Neural progenitor cell (in vitro differentiated cells): ENCODE results near the gene NPHP4.

Source experiments
- EZH2phosphoT487 ChIP-seq: fragments of 200-600 bp; sonication (generic); IDR thresholded peaks from 2 replicates; pipeline ENCODE4 v1.6.1; 2017; ENCODE audit warnings: antibody characterized with exemption
- TF ChIP-seq, protein P1 (sequence below): fragments of 200-600 bp; sonication (generic); IDR thresholded peaks from 2 replicates; pipeline ENCODE4 v1.5.1; 2017; ENCODE audit warnings: antibody characterized with exemption, mild to moderate bottlenecking

DNA sequence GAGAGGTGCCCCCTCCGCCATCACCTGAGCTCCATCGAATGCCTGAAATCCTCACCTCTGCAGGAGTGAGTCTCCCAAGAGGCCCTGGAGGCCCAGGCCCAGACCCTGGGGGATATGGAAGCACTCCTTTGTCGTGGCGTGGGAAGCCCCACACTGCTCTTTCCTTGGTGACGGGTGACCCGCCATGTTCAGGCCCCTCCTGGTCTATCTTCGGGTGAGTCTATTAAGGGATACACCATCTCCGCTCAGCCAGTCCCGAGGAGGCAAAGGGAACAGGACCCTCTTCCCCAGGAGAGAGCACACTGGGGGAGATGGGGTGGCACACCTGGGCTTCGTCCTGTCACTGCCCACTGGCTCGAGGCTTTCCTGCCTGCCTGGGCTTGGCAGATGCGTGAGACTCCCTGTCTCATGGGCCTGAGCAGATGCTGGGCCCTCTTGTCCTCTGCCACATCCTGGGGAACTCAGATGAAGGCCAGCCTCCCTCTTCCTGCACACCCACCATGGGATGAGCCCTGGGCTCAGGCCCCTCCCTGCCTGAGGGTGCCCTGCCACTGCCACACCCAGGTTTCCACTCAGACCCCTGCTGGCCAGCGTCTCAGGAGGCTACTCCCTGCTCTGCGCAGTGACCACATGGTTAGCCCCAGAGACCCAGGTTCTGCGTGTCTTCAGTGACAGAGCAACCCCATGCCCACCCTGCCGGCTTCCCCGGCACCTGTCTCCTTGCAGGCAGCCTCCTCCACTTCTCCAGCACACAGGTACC is 3.8 kb upstream of the NPHP4 start:
- TF ChIP-seq, protein P1, sequence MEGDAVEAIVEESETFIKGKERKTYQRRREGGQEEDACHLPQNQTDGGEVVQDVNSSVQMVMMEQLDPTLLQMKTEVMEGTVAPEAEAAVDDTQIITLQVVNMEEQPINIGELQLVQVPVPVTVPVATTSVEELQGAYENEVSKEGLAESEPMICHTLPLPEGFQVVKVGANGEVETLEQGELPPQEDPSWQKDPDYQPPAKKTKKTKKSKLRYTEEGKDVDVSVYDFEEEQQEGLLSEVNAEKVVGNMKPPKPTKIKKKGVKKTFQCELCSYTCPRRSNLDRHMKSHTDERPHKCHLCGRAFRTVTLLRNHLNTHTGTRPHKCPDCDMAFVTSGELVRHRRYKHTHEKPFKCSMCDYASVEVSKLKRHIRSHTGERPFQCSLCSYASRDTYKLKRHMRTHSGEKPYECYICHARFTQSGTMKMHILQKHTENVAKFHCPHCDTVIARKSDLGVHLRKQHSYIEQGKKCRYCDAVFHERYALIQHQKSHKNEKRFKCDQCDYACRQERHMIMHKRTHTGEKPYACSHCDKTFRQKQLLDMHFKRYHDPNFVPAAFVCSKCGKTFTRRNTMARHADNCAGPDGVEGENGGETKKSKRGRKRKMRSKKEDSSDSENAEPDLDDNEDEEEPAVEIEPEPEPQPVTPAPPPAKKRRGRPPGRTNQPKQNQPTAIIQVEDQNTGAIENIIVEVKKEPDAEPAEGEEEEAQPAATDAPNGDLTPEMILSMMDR, result no peak
- no peak for TF ChIP-seq EZH2phosphoT487
